C4-2B (cell line): ENCODE measurements around the gene BTNL3.

ENCODE experiments used
- H3K27ac ChIP-seq: fragments of 450-650 bp; 2 replicates; pipeline ENCODE4 v1.5.1; 2017
- CTCF ChIP-seq: fragments of 450-650 bp; conservative IDR thresholded peaks from 2 replicates; pipeline ENCODE4 v1.5.1; 2017; ENCODE audit warnings: mild to moderate bottlenecking
- ZFX ChIP-seq: fragments of 450-650 bp; IDR thresholded peaks from 2 replicates; pipeline ENCODE4 v1.6.1; 2017

The BTNL3 gene

GRCh38 chr5:181027452-181028031, 38.9 kb downstream of the BTNL3 start:
- no peak overlapping the region for H3K27ac ChIP-seq

GRCh38 chr5:181028032-181028819, 39.6 kb downstream of the BTNL3 start:
- no peak for TF ChIP-seq ZFX
- TF ChIP-seq CTCF = no peak
- no peak overlapping the region for H3K27ac ChIP-seq

More at GRCh38 chr5:181027452-181028031, 38.9 kb downstream of the BTNL3 start:
- TF ChIP-seq ZFX = no peak
- no peak for TF ChIP-seq CTCF

DNA sequence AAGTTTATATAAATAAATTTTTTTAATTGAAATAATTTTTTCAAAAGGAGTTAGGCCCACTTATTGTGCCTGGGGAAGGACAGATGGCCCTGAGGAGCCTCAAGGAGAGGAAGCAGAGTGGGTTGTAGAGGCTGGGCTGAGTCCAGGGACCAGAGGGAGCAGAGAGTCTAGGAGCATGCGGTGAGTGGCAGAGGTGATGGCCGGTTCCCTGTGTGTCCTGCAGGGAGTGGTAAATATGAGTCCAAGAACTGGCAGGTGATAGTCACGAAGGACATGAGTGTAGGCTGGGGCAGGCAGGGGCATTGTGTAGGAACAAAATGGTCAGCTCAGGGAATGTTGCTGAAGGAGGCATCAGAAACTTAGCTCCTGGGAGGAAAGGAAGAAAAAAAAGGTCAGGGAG, 43.1 kb downstream of the BTNL3 start:
- no peak overlapping the region for H3K27ac ChIP-seq
- TF ChIP-seq ZFX = no peak

DNA sequence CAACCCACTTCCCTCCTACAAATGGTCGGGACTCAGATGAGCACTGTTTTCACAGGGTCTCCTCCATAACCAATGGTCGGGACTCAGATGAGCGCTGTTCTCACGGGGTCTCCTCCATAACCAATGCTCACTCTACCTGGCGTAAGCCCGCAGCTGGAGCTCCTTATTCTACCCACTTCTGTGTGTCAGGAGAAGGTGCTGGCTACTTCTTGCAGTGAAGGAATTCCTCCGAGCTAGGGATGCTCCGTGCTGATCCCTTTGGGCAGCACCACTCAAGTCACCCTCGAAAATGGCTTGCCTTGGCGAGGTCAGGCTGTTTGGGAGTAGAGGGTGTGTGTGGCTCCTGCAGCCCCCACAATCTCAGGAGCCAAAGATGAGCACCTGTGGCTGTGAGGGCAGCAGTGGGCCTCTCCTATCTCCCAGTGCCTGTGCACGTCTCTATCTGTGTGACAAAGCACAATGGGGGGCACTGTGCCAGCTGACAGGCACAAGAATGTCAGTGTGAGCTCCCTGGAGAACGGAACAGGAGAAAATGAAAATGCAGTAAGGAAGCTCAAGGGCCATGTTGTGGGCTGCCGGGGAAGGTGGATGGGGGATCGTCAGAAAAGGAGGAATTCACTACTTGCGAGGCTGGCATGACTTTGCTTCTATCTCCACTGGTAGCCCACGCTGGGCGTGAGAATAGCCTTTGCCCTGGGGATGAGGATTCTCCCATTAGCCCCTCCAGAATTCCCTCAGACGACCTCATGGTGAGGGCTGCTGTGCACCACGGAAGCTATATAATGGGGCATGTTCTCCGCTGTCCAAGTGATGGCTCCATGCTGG, 47.6 kb downstream of the BTNL3 start:
- no peak for TF ChIP-seq ZFX
- TF ChIP-seq CTCF = no peak

DNA sequence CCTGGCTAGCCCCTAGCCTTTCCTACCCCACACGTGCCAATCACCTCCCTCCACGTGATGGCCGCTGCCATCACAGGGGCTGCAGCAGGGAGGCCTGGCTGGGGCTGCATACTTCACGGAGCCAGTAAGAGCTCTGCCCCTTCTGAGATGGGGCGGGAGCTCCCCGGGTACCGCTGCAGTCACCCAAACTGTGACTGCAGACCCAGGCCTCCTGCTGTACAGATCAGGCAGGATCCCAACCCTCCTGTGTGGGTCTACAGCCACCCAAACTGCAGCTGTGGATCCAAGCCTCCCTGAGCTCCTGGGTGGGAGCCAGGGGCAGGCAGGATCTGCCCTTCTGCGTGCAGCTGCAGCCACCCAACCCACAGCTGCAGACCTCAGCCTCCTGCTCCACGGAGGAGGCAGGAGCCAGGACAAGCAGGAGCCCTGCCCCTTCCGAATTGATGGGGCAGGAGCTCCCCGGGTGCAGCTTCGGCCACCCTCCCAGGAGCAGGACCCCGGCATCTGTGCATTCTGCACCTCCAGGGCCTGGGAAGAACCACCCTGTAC, 48.2 kb downstream of the BTNL3 start:
- TF ChIP-seq ZFX (no peak), CTCF (no peak)
- H3K27ac ChIP-seq = no peak overlapping the region

More for the DNA sequence above, 47.6 kb downstream of the BTNL3 start:
- H3K27ac ChIP-seq = no peak overlapping the region

GRCh38 chr5:181037365-181037861, 48.8 kb downstream of the BTNL3 start:
- no peak for TF ChIP-seq CTCF
- H3K27ac ChIP-seq = no peak overlapping the region

DNA sequence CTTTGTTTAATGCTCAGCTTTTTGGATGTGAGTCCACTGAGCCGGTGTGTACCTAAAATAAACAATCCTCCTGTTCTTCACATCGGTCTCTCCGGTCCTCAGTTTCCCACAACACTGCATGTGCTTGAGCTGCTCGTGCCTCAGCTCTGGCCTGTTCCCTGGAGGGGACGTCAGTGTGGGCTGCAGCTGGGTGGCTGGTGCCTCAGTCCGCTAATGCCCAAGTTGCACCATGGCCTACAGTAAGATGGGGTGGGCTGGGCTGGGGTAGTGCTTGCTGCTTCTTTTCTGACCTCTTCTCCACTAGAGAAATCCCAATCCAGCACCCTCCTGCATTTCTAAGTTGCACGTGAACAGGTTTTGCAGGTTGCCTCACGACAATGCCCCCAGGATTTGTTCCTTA, 50.8 kb downstream of the BTNL3 start:
- TF ChIP-seq ZFX (no peak), CTCF (no peak)

More for the DNA sequence above, 50.8 kb downstream of the BTNL3 start:
- H3K27ac ChIP-seq = no peak overlapping the region
